Measurements from ENCODE around the gene ARHGAP25.

The ARHGAP25 gene

DNA sequence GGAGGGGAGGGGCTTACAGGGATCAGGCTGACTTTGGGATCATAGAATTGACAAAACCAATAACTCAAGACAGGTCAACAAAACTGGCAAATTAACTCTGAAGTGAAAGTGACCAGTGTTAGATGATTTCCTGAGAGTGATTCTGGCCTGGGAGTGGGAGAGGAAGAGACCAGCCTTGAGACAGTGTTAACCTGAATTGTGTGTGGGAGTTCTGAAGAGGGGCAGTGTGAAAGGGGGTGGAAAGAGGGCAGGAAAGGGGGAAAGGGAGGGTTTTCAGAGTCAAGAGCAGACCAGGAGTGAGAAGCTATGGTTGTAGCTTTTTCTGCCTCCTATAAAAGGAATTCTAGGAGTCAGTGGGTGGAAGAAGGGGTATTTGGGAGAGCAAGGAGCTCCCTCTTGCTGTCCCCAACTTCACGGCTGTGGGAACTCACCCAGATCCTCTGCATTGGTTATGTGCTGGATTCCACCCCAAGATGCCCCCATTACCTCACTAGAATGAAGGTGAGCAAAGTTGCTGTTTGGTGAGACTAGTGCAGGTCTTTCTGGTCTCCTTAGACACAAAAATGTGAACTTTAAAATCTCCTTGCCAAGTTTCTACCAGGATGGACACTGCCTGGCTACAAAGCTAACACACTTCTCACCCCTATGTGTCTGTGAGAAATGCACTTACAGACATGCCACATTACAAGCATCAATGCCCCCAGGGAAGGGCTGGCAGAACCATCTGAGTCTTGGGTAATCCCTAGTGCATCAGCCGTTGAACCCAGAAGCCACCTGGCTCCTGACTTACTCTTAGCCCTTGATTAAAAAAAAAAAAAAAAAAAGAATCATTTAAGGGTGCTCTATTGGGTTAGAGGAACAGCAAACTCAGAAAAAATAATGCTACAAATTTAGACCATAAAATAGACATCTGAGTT is 75.0 kb downstream of the ARHGAP25 start:
- no peak overlapping the region for H3K4me3 ChIP-seq (replicated peaks in 1 of 2; ENCODE audit: low read depth in 2 of 2, low read length in 2 of 2)
- TF ChIP-seq, protein P1, sequence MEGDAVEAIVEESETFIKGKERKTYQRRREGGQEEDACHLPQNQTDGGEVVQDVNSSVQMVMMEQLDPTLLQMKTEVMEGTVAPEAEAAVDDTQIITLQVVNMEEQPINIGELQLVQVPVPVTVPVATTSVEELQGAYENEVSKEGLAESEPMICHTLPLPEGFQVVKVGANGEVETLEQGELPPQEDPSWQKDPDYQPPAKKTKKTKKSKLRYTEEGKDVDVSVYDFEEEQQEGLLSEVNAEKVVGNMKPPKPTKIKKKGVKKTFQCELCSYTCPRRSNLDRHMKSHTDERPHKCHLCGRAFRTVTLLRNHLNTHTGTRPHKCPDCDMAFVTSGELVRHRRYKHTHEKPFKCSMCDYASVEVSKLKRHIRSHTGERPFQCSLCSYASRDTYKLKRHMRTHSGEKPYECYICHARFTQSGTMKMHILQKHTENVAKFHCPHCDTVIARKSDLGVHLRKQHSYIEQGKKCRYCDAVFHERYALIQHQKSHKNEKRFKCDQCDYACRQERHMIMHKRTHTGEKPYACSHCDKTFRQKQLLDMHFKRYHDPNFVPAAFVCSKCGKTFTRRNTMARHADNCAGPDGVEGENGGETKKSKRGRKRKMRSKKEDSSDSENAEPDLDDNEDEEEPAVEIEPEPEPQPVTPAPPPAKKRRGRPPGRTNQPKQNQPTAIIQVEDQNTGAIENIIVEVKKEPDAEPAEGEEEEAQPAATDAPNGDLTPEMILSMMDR (IDR thresholded peaks at IDR 0.05; ENCODE audit: low read depth, low read length): no peak
- DNase-seq (ENCODE audit: low read depth in 2 of 2): no peak

DNA sequence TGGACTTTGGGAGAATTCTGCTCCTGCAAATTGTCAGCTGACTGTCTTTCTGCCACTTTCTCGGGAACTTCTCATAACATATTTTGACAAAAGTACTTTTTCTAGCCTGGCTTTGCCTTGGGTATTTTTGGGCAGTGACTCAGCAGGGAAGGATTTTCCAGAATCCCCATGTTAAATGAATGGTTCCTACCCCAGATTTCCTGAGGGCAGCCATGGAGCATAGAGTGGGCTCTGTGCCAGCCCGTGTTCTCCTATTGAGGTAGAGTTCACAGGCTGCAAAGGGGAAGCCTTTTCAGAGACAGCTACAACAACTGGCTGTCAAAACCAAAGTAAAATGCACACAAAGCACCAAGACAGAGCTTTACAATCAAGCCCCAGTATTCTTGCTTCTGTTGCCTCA is 76.8 kb downstream of the ARHGAP25 start:
- no peak overlapping the region for H3K4me3 ChIP-seq (replicated peaks in 1 of 2; ENCODE audit: low read depth in 2 of 2, low read length in 2 of 2)
- DNase-seq (ENCODE audit: low read depth in 2 of 2): peak; percentile 39 to 66
- TF ChIP-seq, protein P1 (IDR thresholded peaks at IDR 0.05; ENCODE audit: low read depth, low read length): no peak

DNA sequence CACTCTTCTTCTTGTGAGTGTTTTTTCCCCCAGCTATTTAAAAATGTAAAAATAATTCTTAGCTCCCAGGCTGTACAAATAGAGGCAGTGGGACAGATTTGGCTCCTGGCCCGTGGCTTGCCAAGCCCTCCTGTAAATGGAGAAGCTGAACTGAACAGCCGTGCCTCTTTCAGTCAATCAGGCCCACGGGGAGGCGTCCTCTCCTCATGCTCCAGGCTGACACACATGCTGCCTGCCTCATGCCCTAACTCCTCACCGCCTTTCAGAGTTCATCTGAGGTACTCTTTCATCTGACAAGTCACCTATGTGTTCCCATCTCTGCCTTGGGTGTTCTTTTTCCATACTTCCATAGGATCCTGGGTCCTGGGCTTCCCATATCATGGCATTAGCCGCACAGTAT is 77.6 kb downstream of the ARHGAP25 start:
- TF ChIP-seq, protein P1 (IDR thresholded peaks at IDR 0.05; ENCODE audit: low read depth, low read length): no peak
- no peak overlapping the region for H3K4me3 ChIP-seq (replicated peaks in 1 of 2; ENCODE audit: low read depth in 2 of 2, low read length in 2 of 2)
- no peak for DNase-seq (ENCODE audit: low read depth in 2 of 2)

DNA sequence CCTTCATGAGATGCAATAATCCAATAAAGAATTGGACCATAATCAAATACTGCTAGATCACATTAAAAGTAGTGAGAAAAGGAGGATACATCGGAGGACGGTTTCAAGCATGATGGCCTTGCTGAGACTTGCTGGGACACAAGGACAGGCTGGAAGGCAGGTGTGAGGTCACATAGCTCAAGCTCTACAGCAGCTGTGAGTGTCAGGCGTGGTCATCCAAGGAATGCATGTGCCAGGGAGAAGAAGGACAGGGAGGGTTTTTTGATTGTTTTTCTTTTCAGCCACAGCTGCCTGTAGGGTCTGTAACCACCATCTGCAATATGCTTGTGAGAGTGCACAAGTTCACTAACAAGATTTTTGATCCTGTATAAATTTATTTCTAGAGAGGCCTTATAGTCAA is 79.0 kb downstream of the ARHGAP25 start:
- DNase-seq (ENCODE audit: low read depth in 2 of 2): no peak

DNA sequence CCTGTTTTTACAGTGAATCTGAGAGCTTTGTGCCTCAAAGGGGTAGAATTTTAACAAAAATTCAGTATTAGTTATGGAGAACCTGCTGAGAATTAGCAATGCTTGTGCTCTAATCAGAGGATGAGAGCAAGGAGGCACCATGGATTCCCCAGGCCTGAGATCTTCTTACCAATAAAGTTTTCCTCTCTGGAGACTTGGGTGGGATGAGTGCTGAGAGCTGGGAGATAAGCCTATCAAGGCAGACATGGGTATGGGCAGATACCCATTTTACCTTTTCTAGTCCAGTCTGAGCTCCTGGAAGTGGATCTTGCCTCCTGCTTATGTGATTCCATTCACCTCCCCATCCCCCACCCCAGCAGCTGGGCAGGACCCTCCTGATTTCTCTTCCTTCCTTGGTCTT is 82.7 kb downstream of the ARHGAP25 start:
- DNase-seq (ENCODE audit: low read depth in 2 of 2): no peak

More for the DNA sequence above, 79.0 kb downstream of the ARHGAP25 start:
- TF ChIP-seq, protein P1 (IDR thresholded peaks at IDR 0.05; ENCODE audit: low read depth, low read length): no peak
- H3K4me3 ChIP-seq (replicated peaks in 1 of 2; ENCODE audit: low read depth in 2 of 2, low read length in 2 of 2): no peak overlapping the region

DNA sequence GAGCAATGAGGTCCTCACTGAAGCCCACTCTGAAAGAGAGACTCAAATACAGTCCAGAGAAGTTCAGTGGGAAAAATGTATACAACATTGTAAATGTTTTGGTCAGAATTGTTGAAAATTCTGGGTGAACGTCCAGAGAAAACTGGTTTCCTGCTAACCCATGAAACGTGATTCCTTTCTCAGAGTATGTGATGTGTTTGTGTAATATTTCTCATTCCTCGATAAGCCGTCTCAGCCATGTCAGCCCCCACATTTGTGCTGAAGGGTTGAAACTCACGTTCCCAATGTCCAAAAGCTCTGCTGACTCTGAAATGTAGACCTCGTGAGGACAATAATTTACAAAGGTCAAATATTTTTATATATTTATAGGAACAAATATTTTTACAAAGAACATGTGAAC is 84.9 kb downstream of the ARHGAP25 start:
- TF ChIP-seq, protein P1 (IDR thresholded peaks at IDR 0.05; ENCODE audit: low read depth, low read length): no peak
- DNase-seq (ENCODE audit: low read depth in 2 of 2): no peak
- no peak overlapping the region for H3K4me3 ChIP-seq (replicated peaks in 1 of 2; ENCODE audit: low read depth in 2 of 2, low read length in 2 of 2)

More for the DNA sequence above, 82.7 kb downstream of the ARHGAP25 start:
- no peak overlapping the region for H3K4me3 ChIP-seq (replicated peaks in 1 of 2; ENCODE audit: low read depth in 2 of 2, low read length in 2 of 2)
- TF ChIP-seq, protein P1 (IDR thresholded peaks at IDR 0.05; ENCODE audit: low read depth, low read length): no peak
